ENCODE data around the gene ERN1.

ERN1 gene

GRCh38 chr17:64083093-64083492 lies 46.9 kb downstream of the ERN1 start:
- no peak for DNase-seq

DNA sequence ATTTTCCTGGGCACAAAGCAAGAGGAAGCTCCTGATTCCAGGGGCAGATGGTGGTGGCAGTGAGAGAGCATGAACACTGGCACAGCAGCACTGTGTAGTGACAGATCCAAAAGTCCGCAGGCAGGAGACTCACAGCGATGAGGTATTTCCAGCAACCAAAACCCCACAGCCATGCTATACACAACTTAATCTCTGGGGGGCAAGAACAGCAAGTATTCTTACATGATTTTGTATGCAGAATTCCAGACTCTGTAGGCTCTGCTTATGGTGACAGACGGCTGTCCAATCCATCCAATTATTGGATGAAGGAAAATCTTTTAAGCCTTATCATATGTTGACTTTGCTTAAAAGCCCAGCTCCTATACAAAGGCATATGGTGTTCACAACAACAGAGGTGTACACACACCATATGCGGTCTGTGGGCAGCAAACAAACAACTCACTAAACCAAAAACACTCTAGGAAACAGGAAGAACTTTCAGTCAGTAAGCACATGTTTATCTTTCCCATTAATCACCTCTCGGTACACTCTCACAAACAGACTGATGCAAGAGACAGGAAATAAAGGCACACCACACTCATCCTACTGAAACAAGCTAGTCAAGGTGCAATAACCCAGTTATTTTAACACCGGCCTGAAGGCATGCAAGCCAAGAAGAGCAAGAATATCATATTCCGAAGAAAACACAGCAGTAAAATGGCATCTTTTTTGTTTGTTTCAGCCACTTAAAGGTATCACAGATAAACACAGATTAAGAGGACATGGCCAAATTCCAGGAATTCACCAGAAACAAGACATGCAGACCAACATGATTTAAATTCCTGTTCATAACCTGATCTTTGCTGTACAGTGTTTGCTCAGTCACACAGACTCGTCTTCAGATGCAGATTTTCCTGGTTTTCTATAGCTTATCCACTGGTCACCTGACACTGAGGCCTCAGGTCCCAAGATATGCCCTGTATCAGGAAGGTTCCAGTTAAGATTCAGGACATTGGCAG lies 47.8 kb downstream of the ERN1 start:
- DNase-seq, result no peak

DNA sequence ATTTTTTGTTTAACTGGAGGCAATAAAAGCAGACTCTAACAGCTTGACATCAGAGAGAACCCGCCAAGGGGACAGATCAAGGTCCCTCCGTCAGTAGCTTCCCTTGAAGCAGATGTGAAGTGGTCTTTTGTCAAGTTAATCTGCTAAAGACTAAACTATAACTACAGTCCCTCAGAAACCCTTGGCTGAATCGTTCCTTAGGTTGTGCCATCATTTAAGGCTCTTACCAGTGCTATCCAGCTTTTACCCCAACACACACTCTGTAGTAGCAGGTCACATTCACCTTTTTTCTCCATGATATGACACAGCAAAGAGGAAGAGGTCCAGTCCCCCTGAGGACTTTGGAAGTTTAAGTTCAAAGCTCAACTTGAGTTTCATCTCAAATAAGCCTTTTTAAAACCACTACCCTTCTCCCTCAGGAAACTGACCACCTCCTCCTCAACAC lies 49.7 kb downstream of the ERN1 start:
- DNase-seq, result no peak

DNA sequence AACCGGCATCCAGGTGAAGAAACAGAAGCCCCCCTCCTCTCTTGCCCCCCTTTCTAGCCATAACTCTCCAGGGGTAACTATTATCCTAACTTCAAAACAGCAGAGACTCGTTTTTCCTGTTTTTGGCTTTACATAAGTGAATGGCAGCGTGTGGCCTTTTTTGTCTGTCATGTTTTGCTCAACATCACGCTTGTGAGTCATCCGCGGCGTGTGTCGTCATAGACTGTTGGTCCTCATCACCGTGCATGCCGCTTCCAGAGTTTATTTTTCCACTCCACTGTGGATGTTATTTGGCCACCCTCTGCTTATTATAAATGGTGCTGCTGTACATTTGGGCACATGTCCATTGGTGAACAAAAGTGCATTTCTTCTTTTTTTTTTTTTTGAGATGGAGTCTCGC lies 52.6 kb downstream of the ERN1 start:
- DNase-seq, result no peak

DNA sequence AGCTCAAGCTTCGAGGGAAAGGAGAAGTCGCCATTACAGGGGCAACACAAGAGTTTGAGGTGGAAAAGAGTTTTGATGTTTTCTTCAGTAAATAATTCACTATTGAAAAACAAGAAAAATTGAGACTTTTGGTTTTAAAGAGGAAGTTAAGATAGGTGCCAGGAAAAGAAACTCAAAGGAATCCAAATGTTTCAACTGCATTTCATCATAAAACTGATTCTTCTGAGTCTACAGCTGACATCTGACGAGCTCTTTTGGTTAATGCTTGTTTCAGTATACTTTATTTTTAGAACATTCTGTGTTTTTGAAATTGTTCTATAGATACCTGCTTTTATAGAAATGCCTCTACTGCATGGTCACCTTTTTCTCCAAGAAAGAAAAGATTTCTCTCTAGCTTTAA lies 54.0 kb downstream of the ERN1 start:
- no peak for DNase-seq

- DNase-seq, result no peak
Measured at GRCh38 chr17:64074704-64075426, 55.1 kb downstream of the ERN1 start.

- peak; percentile 22 for DNase-seq
Measured at GRCh38 chr17:64073771-64074703, 55.9 kb downstream of the ERN1 start.

GRCh38 chr17:64071111-64071510 lies 58.8 kb downstream of the ERN1 start:
- DNase-seq, result no peak

DNA sequence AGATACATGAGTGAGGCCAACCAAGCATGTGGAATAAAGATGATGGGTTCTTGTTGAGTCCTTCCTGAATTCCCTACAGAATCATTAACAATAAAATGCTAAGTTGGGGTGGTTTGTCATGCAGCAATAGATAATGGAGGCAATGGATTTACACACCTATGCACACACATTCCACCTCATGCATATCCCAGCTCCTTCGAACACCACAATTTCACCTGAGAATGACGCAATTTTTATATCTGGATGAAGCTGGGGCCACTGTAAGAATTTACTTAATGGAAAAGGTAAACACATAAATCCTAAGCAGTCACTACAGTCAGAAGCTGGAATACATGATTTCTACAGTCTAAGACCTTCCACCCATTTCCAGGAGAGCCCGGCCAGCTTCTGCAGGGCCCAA lies 59.7 kb downstream of the ERN1 start:
- no peak for DNase-seq

- DNase-seq, result no peak
Measured at GRCh38 chr17:64069143-64069542, 60.8 kb downstream of the ERN1 start.

DNA sequence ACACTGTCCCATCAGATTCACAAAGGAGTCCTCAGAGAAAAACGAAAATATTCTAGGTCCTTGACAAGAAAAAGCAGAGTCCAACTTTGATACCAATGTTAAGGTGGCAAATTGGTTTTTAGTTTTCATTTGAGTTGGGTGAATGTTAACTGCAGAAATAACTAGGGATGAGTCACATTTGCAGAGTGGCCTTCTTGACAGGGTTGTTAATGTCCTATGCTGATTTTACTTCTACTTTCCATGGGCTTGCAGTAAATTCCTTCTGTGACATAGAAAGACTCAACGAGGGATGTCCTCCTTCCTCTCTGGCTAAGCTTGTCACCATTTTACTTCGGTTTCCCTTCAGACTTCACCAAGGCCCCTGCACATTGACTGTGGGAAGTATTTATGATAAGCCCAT lies 62.3 kb downstream of the ERN1 start:
- no peak for DNase-seq

GRCh38 chr17:64066716-64067115 lies 63.2 kb downstream of the ERN1 start:
- no peak for DNase-seq

- no peak for DNase-seq
Measured at GRCh38 chr17:64065161-64065560, 64.8 kb downstream of the ERN1 start.

DNA sequence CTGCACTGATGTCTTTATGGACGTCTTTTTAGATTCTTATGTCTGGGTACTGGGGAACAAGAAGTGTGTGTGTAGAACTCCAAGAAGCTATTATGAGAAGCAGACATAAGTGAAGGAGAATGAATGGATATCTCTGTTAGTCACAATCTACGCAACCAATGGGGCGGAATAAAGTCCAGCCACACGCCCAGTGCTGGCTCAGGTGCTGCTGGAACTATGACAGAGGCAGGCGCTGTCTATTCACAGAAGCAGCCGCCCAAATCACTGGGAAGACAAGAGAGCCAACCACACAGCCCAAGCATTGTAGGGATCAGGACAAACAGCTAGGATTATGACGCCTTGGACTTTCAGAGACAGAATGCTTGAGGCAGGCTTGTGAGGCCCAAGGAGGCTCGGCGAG lies 65.6 kb downstream of the ERN1 start:
- DNase-seq, result no peak

- DNase-seq, result no peak
Measured at GRCh38 chr17:64063766-64064224, 66.1 kb downstream of the ERN1 start.

DNA sequence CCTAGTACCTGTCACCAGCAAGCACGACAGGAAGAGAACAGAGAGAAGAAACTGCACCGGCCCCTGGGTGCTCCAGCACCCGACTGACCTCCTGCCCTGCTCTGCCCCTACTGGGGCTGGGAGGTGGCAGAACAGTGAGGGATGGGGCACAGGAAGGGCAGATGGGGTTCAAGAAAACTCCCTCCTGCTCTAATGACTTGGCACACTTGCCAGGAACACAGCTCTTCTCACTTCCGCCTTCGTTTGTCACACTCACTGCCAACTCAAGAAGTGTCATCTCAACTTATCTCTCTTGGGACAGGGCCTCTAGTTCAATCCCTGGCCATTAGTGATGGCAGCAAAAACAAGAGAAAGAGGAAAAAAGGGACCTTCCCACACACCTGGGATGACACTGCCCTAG lies 66.9 kb downstream of the ERN1 start:
- no peak for DNase-seq

DNA sequence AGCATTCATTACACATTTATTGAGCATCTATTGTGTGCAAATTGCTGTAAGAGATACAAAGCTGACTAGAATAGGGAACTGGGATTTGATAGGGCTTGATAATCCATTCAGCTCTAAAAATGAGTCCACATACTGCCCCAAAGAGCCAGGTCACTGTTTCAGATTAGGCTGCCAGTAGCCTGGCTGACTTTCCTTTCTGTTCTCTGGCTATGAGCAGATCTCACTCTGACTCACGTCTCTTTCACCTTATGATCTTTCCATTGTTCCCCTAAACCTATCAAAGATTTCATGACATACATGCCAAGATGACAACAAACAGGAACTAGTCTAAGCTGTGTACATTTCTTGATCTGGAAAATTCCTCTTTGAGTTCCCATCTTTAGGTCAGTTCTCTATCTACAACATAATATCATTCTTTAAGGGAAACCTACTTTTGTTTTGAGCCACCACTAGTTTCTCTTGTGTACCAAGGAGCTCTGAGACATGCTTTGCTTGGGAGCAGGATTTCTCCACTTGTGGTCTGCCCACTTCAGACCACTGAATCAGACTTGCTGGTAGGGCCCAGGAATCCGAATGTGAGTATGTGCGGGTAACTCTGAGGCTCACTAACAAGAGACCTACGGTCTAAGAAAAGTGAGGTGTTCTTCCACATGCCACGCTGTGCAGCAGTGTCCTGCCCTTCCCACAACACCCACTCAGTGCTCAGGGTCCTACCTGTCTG lies 68.6 kb downstream of the ERN1 start:
- DNase-seq, result no peak

DNA sequence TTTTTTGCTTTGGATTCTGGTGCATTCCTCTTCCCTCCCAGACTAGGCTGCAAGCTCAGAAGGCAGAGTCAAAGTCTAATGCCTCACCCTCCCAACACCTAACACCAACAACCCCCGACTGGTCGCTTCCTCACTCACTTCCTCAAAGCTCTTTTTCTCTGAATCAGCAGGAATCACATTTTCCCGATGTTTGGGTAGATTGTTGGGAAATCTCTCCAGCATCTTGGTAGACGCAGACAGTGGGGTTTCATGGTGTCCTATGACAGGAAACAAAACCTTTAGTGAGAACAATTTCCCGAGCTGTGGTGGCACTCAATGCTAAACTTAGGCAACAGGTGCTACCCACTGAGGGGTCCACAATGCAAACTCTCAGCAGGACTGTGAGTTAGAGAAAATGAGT lies 69.6 kb downstream of the ERN1 start:
- no peak for DNase-seq

- DNase-seq, result no peak
Measured at GRCh38 chr17:64059756-64060155, 70.2 kb downstream of the ERN1 start.

GRCh38 chr17:64058621-64059020 lies 71.3 kb downstream of the ERN1 start:
- no peak for DNase-seq

GRCh38 chr17:64057701-64058263 lies 72.2 kb downstream of the ERN1 start:
- no peak for DNase-seq
